NOMO-1 (cell line): ENCODE data around the gene GGA1.

ENCODE experiments used
- DNase-seq, 2 experiments: peaks; one replicate each; lab custom pipeline; 2025; ENCODE audit not compliant: unreplicated experiment in 2 of 2; lab: John Stamatoyannopoulos, UW

GGA1 gene

DNA sequence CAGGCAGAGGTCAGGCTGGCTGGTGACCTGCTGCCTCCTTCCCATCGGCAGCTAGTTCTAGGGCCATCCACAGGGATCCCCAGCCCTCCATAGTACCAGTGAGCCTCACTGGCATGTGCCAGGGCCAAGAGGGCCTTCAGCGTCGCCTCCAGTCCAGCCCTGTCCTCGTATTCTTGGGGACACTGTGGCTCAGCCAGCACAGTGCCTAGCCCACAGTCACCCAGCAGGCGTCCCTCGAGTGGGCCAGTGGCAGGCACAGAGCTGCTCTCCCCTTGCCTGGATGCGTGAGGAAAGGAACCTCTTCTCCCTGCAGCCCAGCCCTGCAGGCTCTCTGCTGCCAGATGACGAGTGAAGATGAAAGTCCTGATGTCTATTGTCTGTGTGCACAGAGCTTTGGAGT, 20.2 kb downstream of the GGA1 start:
- no peak for DNase-seq

- no peak for DNase-seq
These were observed 21.3 kb downstream of the GGA1 start for GRCh38 chr22:37629928-37630327.

- DNase-seq: no peak
These were observed 22.3 kb downstream of the GGA1 start for GRCh38 chr22:37630839-37631435.

- no peak for DNase-seq
These were observed 23.0 kb downstream of the GGA1 start for GRCh38 chr22:37631448-37632173.

- peak; percentile 1 to 48 for DNase-seq
These were observed 23.8 kb downstream of the GGA1 start for GRCh38 chr22:37632174-37633088.

GRCh38 chr22:37633089-37633624, 24.5 kb downstream of the GGA1 start:
- DNase-seq: peak; percentile 48 to 54

DNA sequence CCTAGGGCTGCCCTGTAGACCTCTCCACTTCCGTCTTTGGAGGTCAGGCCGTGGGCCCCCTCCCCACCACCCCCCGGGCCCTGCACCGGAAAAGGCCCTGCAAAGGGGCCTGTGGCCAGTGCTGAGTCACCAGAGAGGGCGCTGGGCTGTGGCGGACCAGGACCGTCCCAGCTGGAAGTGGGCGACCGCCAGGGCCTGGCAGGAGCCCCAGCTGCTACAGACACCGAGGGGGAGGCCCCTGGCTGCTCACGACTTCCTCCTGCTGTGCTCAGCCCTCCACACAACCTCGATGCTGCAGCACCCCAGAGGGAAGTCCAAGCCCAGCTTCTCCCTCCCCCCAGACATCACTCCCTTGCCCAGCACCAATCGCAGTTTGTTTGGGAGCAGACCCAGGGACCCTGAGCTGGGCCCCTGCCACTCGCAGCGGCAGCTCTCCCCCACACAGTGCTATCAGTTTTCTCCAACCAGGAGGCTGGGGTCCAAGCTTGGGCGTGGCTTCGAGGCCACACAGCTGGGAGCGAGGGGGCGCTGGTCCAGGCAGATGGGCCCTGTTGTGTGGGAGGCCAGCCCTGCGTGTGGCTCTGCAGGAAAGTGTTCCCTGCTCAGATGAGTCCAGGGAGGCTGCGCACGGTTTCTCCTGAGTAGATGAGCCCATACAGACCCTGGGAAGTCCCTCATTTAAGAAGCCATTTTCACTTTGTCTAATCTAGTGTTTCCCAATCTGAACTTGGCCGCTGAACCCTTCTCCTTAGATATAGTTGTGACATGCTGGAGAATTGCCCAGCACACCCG, 25.2 kb downstream of the GGA1 start:
- DNase-seq: peak; percentile 92 to 94

- no peak for DNase-seq
These were observed 25.8 kb downstream of the GGA1 start for GRCh38 chr22:37634417-37634924.

DNA sequence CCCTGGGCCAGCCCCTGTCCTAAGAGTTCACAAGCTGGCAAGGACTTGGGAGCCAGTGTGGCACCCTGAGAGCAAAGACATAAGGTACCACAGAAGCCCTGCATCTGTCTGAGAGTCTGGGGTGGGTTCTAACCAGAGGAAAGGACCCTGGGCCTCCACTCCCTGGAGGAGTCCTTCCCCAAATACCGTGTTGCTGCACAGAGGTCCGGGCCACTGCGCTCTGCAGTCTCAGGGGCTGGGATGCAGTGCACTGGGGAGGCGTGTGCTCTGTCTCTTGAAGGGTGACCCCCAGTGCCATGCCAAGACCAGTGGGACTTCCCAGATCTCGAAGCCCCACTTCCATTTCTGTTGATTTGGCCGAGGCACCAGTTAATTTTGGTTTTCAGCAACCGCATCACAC, 26.5 kb downstream of the GGA1 start:
- no peak for DNase-seq

GRCh38 chr22:37636186-37636948, 27.7 kb downstream of the GGA1 start:
- peak; percentile 92 for DNase-seq

GRCh38 chr22:37636949-37637273, 28.3 kb downstream of the GGA1 start:
- no peak for DNase-seq

DNA sequence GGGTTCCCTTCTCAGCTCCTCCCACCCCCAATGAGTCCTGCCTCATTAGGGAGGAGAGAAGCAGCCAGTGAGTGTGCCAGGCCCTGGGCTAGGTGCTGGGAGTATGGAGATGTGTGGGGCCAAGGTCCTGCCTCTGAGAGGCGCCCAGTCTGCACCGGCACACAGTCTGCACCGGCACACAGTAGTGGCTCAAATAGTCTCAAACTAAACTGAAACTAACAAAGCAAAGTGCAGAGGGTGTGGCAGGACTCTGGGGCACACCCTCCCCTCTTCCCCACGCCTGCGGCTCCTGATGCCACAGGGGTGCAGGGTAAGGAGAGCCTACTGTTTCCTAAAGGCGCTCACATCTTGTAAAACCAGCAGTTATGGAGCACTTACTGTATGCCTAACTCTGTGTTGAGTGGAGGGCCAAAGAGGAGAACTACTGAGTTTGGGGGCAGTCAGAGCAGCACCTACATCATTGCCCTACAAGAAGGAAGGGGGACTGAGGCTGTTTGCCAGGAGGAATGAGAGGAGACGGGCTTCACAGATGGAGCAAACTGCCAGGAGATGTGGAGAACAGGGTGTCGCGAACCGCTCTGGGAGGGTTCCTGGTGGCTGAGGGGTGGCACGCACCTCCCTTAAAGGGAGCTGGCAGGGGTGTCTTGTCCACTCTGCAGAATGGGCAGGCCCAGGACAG, 29.9 kb downstream of the GGA1 start:
- peak; percentile 44 to 66 for DNase-seq

- DNase-seq: peak; percentile 33 to 38
These were observed 30.6 kb downstream of the GGA1 start, which contains the start of gene SH3BP1 for GRCh38 chr22:37639070-37639760. SH3BP1 (plus strand) TSS chr22:37639669; CDS start chr22:37639788, 119 bp downstream.

DNA sequence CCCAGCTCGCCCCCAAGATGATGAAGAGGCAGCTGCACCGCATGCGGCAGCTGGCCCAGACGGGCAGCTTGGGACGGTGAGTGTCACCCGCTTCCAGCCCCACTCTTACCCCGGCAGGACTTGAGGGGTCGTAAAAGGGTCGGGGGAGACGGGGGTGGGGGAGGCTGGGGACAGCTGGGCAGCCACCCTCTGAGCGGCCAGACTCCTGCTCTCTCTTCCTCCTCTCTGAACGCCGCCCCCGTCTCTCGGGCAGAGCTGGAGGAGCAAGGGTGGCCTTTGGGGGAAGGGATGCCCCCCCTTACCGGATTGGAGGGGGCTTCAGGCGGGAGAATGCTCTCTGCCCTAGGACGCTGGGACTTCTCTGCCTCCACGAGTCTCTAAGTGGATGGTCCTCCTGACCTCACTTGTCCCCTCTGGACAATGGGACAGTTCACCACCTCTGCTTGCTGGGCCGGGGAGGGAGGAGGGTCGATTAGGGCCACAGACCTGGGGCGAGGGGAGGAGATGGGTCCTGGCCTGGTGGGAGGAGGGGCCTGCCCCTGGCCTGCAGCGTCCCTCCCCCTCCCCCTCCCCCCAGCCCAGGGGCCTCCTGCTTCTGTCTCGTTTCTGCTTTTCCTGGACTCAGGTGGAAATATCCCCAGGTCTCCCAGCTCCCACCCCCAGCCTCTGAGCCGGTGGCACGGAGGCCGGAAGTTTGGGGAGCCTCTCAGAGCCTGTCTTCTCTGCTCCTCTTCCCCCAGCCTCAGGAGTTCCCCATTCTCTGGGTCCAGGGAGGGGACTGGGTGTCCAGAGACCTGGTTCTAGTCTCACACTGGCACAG, 31.3 kb downstream of the GGA1 start:
- peak; percentile 29 to 31 for DNase-seq

GRCh38 chr22:37640591-37641560, 32.2 kb downstream of the GGA1 start:
- no peak for DNase-seq

DNA sequence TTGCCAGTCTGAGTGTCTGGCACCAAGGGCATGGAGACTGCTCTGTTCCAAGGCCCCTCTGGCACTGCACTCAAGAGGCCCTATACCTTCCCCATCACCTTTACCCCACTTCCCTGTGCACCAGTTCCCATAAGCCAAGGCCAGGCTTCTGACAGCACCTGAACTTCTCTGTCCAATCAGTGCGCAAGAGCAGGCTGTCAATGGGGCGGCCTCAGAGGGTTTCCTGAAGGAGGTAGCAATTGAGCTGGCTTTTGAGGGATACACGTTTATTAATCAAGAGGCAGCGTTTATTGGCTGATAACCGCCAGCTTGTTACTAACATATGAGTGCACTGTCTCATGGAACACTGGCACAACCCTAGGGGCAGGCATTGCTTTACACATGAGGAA, 32.9 kb downstream of the GGA1 start:
- no peak for DNase-seq
